Renal pelvis (tissue), 4 donors: Measurements from ENCODE around the gene GALNT6. TPM values are rescaled to one million over a fixed set of nuclear protein-coding genes. Genes with fewer than 3 reads are reported as not detected.
"Not testable (repeated sequence)": the region's sequence is repeated elsewhere in the genome, so short reads cannot be mapped to it uniquely, and the experiment has no call there.

Source experiments
- DNase-seq: peaks from one replicate; pipeline ENCODE4 v3.0.0-alpha.2; 2013
- polyA plus RNA-seq, 3 donors: library from polyadenylated mRNA; unstranded; fragments of 120-200 nt; gene quantifications; one replicate each; pipeline ENCODE4 v1.2.1, GENCODE V29; 2013; ENCODE audit not compliant: insufficient read length in 3 of 3

Gene GALNT6
- polyA plus RNA-seq, 3 donors: 4.5 to 6.6 (median 6.6) TPM

DNA sequence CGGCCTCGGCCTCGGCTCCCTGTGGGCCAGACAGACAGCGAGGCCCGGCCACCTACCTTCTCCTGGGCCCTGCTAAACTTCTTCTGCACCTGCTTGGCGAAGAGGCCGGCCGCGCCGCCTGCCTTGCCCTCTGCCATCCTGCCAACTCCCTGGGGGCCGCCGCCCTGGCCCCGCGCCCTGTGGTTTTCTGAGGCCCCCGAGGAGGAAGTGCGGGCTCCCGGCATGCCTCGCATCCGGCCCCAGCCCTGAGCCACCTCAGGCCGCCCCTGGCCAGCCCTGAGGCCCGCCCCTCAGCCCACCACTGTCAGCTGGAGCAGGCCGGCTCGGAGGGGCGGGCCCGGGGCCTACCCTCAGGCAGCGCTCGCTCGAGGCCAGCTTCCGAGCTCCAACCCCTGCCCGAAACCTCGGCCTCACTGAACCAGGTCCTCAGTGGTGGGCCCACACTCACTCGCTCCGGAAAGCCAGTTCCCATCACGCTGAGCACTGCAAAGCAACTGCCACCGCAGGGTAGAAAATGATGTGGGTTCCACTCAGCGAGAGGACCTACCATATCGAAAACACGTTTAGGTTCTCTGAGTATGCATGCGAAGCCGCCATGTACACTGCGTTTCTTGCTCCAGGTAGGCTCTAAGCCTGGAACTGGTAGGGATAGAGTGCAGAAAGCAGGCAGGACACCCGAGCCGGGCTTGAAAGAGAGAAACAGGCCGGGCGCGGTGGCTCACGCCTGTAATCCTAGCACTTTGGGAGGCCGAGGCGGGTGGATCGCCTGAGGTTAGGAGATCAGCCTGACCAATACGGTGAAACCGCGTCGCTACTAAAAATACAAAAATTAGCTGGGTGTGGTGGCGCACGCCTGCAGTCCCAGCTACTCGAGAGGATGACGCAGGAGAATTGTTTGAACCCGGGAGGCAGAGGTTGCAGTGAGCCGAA is 67.0 kb downstream of the GALNT6 start, which contains the start of gene BIN2:
TSS of gene BIN2 (minus strand) at position 209 of the 930 bp plus-strand sequence. CDS start at position 137, 72 bp downstream.
- no peak for DNase-seq

DNA sequence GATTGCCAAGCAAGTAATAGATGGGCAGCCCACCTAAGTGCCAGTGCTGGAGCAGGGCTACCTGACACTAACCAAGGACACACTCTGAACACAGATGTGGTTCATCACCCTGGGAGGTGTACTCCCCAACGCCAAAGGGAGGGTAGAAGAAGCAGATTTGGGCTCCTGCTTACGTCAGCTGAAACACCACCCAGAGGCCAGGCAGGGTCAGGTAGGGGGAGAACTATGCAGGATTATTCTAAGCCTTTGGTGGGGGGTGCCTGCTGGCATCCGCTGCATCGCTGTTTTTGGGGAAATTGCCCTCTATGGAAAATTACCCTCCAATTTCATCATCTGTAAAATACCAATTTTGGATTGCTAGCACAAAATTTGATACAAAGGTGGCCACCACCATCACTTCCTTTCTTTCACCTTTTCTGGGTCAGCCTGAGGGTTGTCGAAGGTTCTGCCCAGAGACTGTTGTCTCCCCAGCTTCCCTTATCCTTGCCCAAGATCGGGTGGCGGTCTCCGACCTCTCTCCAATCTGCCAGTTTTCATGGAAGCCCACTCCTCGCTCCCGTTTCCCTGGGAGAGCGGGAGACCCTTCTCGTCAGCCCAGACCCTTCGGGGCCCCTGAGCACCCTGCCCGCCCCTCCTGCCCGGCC is 67.8 kb downstream of the GALNT6 start:
- DNase-seq: no peak

DNA sequence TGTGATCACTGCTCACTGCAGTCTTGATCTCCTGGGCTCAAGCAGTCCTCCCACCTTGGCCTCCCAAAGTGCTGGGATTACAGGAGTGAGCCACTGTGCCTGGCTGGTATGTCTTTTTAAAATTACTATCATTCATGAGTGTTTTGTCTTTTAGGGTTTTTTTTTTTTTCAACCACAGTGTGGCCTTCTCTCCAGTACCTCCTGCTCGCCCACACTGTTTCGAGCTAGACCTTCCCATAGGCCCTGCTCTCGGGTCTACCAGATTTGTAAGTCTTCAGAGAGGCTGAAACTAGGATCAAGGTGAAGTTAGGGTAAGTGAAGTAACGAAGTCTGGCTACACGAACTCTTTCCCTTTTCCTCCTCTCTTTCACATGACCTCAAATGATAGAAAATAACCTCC is 68.8 kb downstream of the GALNT6 start:
- no peak for DNase-seq

DNA sequence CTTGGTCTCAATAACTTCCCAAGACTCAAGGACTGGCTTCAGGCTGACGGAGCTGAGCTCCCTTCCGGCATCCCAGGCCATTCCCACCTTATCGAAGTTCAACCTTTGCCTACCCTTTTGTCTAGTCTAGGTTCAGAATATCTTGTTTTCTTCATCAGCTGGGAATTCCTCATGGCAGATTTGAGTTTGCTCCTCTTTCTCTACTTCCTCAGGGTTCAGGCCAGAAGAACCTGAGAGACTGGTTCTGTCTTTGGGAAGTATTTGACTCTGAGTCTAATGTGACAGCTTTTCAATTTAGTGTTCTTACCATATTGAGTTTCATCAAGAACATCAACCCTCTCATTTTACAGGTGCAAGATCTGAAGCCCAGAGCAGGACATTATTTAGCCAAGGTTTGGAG is 69.3 kb downstream of the GALNT6 start:
- no peak for DNase-seq

DNA sequence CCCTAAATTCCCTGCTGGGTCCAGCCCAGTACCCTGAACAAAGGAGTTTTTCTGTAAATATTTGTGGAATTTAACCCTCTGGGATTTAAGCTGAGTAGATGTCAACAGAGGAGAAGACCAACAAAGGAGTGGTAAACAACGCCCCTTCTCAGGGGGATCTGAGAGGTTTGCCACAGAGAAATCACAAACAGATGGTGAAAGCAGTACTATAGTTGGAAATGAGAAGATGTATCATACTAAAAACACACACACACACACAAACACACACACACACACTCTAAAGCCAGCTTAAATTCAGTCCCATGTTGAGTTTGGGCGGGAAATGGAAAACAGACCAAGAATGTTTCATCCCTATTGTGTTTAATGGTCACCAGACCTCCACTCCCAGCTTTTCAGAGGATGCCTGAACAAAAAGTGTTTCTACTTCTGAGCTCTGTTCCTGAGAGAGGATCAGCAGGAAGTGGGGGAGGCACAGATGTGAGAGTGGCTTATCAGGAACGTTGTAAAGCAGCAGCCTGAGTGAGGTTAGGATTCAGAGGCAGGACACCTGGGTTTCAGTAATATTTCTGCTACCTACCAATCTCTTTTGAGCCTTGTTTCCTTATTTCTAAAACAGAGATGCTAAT is 70.4 kb downstream of the GALNT6 start:
- DNase-seq: no peak

DNA sequence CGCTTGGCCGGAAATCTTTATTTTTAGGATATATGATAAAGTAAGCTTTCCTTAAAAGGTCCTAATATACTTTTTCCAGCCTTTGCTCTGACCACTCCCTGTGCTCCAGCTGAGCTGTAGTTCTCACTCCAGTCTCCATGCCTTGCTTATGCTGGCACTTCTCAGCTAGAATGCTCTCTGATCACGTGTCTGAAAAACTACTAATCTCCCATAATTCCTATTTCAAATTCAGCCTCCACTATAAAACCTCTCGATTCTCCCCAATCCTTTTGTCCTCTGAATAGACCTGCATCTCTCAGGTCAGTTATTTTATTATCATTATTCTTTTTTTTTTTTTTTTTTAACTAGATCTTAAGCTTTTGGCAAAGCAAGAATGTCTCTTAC is 70.9 kb downstream of the GALNT6 start:
- no peak for DNase-seq

DNA sequence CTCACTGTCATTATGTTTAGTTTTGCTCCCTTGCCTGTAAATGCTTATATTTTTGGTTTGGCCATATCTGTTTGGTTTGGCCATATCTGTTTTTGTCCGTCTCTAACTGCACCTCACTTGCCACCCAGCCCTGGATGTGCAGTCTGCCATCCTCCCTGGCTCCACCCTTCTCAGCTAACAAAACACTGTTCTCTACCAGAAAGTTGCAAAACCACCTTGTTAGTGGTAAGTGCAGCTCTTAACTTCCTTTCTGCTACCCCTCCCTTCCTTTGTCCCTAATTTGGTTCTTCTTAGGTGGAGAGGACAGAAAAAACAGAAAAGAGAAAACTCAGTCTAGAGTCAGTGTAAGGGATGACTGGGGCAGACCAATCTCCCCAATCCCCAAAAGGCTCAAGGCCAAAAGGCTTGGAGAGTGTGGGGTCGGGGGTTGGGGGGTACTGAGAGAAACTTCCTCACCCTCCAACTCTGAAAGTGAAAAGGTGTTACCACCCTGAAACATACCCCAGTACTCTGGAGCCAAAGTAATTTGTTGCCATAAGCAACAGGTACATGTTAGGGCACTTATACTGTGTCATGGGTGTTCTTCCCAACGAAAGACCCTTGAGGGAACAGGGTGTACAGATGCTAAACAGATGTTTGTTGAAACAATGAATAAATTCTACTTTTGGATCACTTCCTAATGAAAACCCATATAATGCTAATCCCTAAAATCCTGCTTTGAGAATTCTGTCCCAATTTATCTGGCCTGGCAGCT is 72.2 kb downstream of the GALNT6 start:
- no peak for DNase-seq

DNA sequence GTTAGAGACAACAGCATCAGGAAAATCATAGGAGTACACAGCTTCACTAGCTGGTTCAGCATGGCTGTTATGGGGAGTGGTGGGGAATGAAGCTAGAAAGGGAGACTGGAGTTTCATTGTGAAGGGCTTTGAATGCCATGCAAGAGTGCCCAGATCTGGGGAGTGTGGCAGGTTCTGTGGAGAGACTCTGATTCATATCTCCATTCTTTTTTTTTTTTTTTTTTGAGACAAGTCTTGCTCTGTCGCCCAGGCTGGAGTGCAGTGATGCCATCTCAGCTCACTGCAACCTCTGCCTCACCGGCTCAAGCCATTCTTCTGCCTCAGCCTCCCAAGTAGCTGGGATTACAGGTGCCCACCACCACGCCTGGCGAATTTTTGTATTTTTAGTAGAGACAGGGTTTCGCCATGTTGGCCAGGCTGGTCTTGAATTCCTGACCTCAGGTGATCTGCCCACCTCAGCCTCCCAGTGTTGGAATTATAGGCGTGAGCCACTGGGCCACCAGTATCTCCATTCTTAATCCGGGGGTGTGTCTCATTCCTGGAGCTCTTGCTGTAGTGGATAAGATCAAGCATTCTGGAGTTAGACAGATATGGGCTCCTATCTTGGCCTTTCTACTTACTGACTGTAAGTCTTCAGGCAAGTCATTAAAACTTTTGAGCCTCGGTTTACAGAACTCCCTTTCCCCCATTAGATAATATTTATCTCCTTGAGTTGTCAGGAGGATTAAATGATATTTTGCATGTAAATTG is 73.0 kb downstream of the GALNT6 start:
- not testable (repeated sequence) for DNase-seq

DNA sequence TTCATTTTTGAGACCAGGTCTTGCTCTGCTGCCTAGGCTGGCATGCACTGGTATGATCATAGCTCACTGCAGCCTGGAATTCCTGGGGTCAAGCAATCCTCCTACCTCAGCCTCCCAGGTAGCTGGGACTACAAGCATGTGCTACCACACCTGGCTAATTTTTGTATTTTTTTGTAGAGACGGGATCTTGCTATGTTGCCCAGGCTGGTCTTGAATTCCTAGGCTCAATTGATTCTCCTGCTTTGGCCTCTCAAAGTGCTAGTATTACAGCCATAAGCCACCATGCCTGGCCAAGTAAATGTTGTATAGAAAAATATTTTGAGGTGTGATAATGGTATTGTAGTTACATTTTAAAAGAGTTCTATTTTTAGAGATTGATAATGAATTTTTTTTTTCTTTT is 79.8 kb downstream of the GALNT6 start:
- DNase-seq: no peak

DNA sequence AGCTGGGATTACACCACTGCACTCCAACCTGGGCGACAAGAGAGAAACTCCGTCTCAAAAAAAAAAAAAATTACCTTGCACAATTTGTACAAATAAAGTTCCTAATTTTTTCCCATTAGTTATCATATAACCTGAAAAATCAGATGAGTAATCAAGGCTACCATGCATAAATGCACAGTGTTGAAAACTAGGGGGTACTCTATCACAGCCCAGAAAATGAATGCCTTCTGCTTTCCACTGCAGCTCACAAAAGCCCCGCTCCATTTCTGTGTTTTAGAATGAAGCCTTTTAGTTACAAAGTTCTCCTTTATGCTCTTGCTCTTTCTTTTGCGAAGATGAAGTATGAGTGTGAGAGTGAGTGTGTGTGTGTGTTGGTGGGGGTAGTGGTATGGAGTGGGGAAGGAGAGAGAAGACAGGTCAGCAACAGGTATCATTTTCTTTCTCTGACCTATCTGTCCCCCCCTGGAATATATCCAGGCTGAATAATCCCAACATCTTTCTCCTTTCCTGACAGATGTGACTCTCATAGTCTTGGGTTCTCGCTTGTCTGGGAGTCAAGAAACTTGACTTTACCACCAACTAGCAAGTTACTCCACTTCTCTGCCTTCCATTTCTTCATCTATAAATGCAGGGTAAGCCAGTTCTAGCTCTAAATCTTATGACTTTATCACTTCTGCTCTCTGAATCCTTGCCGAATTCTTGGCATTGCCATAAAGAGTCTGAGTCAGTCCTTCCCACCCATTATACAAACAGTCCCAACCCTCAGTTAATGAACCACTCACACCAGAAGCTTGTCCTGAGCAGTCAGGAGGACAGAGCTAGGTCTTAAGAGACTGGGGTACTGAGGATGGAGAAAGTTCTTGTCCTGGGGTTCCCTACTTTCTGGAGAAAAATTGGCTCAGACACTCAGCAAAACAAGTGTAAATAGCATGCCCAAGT is 83.3 kb downstream of the GALNT6 start:
- no peak for DNase-seq

DNA sequence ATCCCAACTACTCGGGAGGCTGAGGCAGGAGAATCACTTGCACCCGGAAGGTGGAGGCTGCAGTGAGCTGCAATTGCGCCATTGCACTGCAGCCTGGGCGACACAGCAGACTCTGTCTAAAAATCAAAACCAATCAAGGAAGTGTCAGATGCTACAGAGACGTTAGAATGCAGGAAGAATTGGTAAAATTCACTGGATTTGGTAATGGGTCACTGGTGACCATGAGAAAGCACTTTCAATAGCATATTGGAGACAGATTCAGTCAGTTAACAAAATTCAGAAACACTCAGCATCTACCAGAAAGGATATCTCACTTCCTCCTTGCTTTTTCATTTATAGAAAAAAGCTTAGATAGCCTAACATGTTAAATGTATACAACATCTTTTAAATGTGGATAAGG is 84.7 kb downstream of the GALNT6 start:
- no peak for DNase-seq

Other genes with a start within 250 kb of the GALNT6 start
- 10 to 100 TPM; 50.1 to 55.3 (median 54.7) TPM for gene TFCP2, start 218.3 kb downstream of the GALNT6 start, polyA plus RNA-seq
- gene POU6F1, start 173.3 kb downstream of the GALNT6 start, polyA plus RNA-seq: 10 to 100 TPM in 2 of 3 donors, 1 to 10 TPM in 1; 7.7 to 13.6 (median 12.9) TPM
- 100 to 1,000 TPM; 264 to 290 (median 284) TPM for gene DAZAP2, start 152.6 kb downstream of the GALNT6 start, polyA plus RNA-seq
- gene SMAGP, start 121.0 kb downstream of the GALNT6 start, polyA plus RNA-seq: 10 to 100 TPM; 19.2 to 23.9 (median 19.6) TPM
- 1 to 10 TPM; 2.6 to 3.7 (median 3.0) TPM for gene BIN2, start 67.2 kb downstream of the GALNT6 start, polyA plus RNA-seq
- gene CELA1, start 44.7 kb downstream of the GALNT6 start, polyA plus RNA-seq: not detected
- 1 to 10 TPM; 2.8 to 5.2 (median 4.3) TPM for gene SLC4A8, start 33.4 kb upstream of the GALNT6 start, polyA plus RNA-seq
- 1 to 10 TPM; 1.6 to 2.6 (median 2.5) TPM for gene SCN8A, start 199.8 kb upstream of the GALNT6 start, polyA plus RNA-seq